ENCODE measurements around the gene ZNRF3. TPM values are rescaled to one million over a fixed set of nuclear protein-coding genes. Genes with fewer than 3 reads are reported as not detected.

Gene ZNRF3
- total RNA-seq, 1 donor from 2014 or later: 7.9 TPM

DNA sequence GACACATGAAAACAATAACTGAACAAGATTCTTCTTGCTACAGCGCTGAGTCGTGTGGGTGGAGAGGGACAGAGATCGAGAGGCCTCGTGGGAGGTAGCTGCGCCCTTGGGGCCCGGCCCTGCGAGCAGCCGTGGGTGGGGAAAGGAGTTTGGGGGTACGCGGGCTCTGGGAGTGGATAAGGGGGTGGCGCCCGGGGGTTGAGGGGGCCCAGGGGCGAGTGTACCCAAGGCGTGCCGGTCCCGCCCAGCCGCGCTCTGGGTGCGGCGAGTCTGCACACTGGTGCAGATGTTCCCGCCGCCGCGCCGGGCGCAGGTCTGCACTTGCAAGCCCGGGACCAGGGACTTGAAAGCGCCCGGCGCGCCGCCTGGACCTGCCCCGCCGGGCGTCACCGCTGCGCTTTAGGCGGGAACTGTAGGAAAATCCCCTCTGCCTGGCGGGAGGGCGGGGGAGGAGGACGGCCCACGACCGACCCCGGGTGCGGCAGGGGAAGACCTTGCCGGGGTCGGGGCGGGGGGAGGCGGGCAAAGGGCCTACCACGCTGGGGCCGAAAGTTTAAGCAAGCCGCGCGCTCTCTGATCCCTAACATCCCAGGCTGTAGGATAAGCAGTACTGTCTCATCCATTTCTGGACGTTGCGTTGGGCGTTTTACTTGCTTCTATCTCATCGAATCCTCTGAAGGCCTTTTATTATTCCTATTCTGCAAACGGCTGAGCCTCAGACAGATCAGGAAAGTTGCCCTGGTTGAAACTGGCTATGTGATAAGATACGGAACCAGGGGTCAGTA is 188.1 kb downstream of the ZNRF3 start:
- Histone ChIP-seq H3K4me3 (peak overlapping the region; percentile 79 to 82), H3K9me3 (no peaks in the 10 kb centered on the region), H3K36me3 (no peaks in the 10 kb centered on the region), H3K27me3 (no peaks in the 10 kb centered on the region), H3K4me1 (peaks cover 43% of the 10 kb centered on the region), H3K27ac (peak overlapping the region; percentile 60)
- no peak for DNase-seq (ENCODE audit: extremely low spot score in 2 of 2)
- TF ChIP-seq POLR2A (IDR thresholded peaks at IDR 0.05): no peak
- TF ChIP-seq POLR2AphosphoS5 (IDR thresholded peaks at IDR 0.05; ENCODE audit: insufficient read depth in 1 of 2, low read depth in 1 of 2): peak in 1 of 2 donors; percentile 4
- intact Hi-C loops (cut with DNase I): no loop called here

DNA sequence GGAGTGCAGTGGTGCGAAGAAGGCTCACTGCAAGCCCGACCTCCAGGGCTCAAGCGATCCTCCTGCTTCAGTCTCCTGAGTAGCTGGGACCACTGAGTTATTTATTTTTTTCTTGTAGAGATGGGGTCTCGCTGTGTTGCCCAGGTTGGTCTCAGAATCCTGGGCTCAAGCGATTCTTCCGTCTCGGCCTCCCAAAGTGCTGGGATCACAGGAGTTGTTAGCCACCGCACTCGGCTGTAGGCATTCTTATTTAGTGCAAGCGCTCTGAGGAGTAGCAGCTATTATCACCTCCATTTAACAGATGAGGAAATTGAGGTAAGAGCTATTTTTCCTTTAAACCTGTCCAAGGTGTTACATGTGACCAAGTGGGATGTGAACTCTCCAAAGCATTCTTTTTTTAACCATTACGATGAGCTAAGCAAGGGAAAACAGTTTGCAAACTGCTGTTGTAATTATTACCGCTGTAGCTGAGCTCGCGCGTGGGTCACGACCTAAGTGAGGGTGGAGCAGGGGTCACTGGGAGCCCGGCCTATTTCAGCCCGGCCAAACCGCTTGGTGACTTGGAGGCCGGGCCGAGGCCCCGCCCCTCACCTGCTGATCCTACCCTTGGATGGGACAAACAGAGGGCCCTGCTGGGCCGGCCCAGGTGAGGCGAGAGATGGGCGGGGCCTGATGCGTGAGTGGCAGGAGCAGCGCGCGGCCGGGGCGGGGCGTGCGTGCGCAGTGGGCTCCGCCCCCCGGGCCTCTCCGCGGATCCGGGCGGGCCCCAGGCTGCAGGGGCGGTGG is 189.0 kb downstream of the ZNRF3 start:
- intact Hi-C loops (cut with DNase I): no loop called here
- peaks cover 45% of the 10 kb centered on the region for H3K4me1 ChIP-seq
- peak overlapping the region; percentile 79 to 82 for H3K4me3 ChIP-seq
- TF ChIP-seq, protein P1, sequence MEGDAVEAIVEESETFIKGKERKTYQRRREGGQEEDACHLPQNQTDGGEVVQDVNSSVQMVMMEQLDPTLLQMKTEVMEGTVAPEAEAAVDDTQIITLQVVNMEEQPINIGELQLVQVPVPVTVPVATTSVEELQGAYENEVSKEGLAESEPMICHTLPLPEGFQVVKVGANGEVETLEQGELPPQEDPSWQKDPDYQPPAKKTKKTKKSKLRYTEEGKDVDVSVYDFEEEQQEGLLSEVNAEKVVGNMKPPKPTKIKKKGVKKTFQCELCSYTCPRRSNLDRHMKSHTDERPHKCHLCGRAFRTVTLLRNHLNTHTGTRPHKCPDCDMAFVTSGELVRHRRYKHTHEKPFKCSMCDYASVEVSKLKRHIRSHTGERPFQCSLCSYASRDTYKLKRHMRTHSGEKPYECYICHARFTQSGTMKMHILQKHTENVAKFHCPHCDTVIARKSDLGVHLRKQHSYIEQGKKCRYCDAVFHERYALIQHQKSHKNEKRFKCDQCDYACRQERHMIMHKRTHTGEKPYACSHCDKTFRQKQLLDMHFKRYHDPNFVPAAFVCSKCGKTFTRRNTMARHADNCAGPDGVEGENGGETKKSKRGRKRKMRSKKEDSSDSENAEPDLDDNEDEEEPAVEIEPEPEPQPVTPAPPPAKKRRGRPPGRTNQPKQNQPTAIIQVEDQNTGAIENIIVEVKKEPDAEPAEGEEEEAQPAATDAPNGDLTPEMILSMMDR (IDR thresholded peaks at IDR 0.05): no peak
- TF ChIP-seq POLR2AphosphoS5 (IDR thresholded peaks at IDR 0.05; ENCODE audit: insufficient read depth in 1 of 2, low read depth in 1 of 2): peak; percentile 13 to 32
- H3K27me3 ChIP-seq: no peaks in the 10 kb centered on the region
- DNase-seq (ENCODE audit: extremely low spot score in 2 of 2): no peak
- H3K9me3 ChIP-seq: no peaks in the 10 kb centered on the region
- no peaks in the 10 kb centered on the region for H3K36me3 ChIP-seq
- H3K27ac ChIP-seq: peak overlapping the region; percentile 60

DNA sequence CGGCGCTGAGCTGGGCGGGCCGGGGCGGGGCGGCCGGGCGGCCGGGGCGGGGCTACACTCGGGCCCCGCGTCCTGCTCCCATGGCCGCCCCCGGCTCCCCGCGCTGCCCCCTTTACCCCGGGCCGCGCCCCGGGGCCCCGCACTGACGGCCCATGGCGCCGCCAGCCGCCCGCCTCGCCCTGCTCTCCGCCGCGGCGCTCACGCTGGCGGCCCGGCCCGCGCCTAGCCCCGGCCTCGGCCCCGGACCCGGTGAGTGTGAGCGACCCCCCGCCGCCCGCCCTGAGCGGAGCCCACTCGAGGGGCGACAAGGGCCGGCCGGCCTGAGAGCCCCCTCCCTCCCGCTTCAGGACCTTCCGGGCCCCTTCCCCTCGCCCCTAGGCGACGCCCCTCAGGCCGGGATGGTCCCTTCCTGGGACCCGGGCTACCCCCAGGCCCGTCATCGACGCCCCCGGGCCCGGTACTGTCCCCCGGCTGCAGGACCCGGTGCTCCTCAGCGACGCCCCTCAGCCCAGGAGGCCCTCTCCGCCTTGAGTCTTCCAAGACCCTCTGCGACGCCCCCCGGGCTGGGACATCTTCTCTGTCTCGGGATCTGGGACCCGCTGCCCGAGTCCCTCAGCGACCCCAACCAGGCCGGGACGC is 189.7 kb downstream of the ZNRF3 start, which contains the start of gene KREMEN1:
TSS of gene KREMEN1 (plus strand) at position 57 of the 639 bp plus-strand sequence. CDS start at position 153, 96 bp downstream.
- H3K36me3 ChIP-seq: no peaks in the 10 kb centered on the region
- peaks cover 45% of the 10 kb centered on the region for H3K4me1 ChIP-seq
- H3K27ac ChIP-seq: peak within 1 kb of the TSS; percentile 84
- intact Hi-C loops (cut with DNase I): no loop called here
- no peak for TF ChIP-seq POLR2AphosphoS5 (IDR thresholded peaks at IDR 0.05; ENCODE audit: insufficient read depth in 1 of 2, low read depth in 1 of 2)
- TF ChIP-seq, protein P1 (IDR thresholded peaks at IDR 0.05): no peak
- no peak for TF ChIP-seq POLR2A (IDR thresholded peaks at IDR 0.05)
- no peaks in the 10 kb centered on the region for H3K27me3 ChIP-seq
- no peaks in the 10 kb centered on the region for H3K9me3 ChIP-seq
- DNase-seq (ENCODE audit: extremely low spot score in 2 of 2): no peak
- peak within 1 kb of the TSS; percentile 79 to 82 for H3K4me3 ChIP-seq

DNA sequence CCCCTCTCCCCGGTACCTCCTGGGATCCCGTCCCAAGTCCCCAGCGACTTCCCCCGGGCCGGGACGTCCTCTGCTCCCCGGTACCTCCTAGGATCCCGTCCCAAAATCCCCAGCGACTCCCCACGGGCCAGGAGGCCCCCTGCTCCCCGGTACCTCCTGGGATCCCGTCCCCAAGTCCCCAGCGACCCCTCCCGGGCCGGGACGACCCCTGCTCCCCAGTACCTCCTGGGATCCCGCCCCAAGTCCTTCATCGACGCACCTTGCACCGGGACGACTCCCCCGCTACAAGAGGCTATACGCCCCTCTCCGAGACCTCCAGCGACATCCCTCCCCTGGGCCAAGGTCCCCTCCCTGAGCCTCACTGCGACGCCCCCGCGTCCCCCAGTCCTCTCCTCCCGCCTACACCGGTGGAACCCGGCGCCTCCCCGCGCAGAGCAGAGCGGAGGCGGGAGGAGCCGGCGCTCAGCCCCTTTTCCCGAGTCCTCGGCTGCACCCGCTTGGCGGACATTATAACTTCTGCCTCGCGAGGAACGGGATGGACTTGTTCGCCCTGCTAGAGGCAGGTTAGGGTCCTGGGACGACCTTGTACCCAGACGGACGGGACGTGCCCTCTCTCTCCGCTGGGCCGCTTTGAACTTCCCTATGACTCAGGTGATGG is 190.4 kb downstream of the ZNRF3 start:
- TF ChIP-seq, protein P1 (IDR thresholded peaks at IDR 0.05): no peak
- TF ChIP-seq POLR2AphosphoS5 (IDR thresholded peaks at IDR 0.05; ENCODE audit: insufficient read depth in 1 of 2, low read depth in 1 of 2): peak in 1 of 2 donors; percentile 33

DNA sequence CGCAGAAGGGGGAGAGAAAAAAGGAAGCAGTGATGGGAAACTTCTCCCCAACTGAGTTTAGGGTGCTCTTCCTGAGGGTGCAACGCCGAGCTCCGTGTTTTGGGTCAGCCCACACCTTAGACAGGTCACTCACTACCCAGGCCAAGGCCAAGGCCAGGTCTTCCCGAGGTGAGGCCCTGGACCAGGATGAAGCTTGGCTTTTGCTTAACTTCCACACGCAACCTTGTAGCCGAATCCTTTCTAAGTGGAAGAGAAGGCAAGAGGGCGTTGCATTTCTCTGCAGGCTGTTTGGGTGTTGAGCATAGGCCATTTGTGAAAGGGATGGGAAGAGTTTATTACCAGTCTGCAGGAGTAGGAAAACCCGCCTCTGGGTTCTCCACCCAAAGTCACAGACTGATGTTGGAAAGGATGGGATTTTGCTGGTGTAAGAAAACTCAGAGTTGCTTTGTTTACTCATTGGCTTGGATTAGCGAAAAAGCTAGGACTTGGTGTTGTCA is 191.0 kb downstream of the ZNRF3 start:
- Histone ChIP-seq H3K9me3 (no peaks in the 10 kb centered on the region), H3K27ac (peak overlapping the region; percentile 84), H3K36me3 (no peaks in the 10 kb centered on the region), H3K27me3 (no peaks in the 10 kb centered on the region), H3K4me1 (peaks cover 53% of the 10 kb centered on the region), H3K4me3 (peak overlapping the region; percentile 79 to 82)
- intact Hi-C loops (cut with DNase I): no loop called here
- DNase-seq (ENCODE audit: extremely low spot score in 2 of 2): no peak
- no peak for TF ChIP-seq POLR2AphosphoS5 (IDR thresholded peaks at IDR 0.05; ENCODE audit: insufficient read depth in 1 of 2, low read depth in 1 of 2)
- TF ChIP-seq POLR2A (IDR thresholded peaks at IDR 0.05): no peak
- TF ChIP-seq, protein P1 (IDR thresholded peaks at IDR 0.05): no peak

More for the DNA sequence above, 190.4 kb downstream of the ZNRF3 start:
- Histone ChIP-seq H3K36me3 (no peaks in the 10 kb centered on the region), H3K9me3 (no peaks in the 10 kb centered on the region), H3K27ac (peak overlapping the region; percentile 84), H3K4me1 (peaks cover 48% of the 10 kb centered on the region), H3K4me3 (peak overlapping the region; percentile 79 to 82), H3K27me3 (no peaks in the 10 kb centered on the region)
- intact Hi-C loops (cut with DNase I): no loop called here
- no peak for DNase-seq (ENCODE audit: extremely low spot score in 2 of 2)
